Hematopoietic multipotent progenitor cell treated with erythropoietin and hydrocortisone succinate and interleukin-3 and kit ligand, for 4 days (in vitro differentiated cells): ENCODE measurements around the gene VAC14.
A peak's percentile ranks its signal among the peaks of the same experiment; 100 is the strongest.
"Not testable (repeated sequence)": the region's sequence is repeated elsewhere in the genome, so short reads cannot be mapped to it uniquely, and the experiment has no call there.

Experiments used
- DNase-seq: peaks from one replicate; pipeline ENCODE4 v3.0.0-alpha.2; 2015

The VAC14 gene

GRCh38 chr16:70758786-70759185, 42.2 kb downstream of the VAC14 start:
- no peak for DNase-seq

GRCh38 chr16:70757183-70757582, 43.8 kb downstream of the VAC14 start:
- no peak for DNase-seq

- no peak for DNase-seq
These were observed 44.9 kb downstream of the VAC14 start for GRCh38 chr16:70756071-70756470.

GRCh38 chr16:70754851-70755600, 45.9 kb downstream of the VAC14 start:
- no peak for DNase-seq

- DNase-seq = no peak
These were observed 46.6 kb downstream of the VAC14 start for GRCh38 chr16:70754371-70754770.

GRCh38 chr16:70753694-70754325, 47.1 kb downstream of the VAC14 start:
- no peak for DNase-seq

GRCh38 chr16:70753228-70753627, 47.7 kb downstream of the VAC14 start:
- no peak for DNase-seq

- DNase-seq = peak; percentile 95
These were observed 48.5 kb downstream of the VAC14 start for GRCh38 chr16:70752426-70752825.

GRCh38 chr16:70751593-70751992, 49.4 kb downstream of the VAC14 start:
- DNase-seq = no peak

GRCh38 chr16:70750893-70751467, 50.0 kb downstream of the VAC14 start:
- DNase-seq = peak; percentile 63

- DNase-seq = no peak
These were observed 51.0 kb downstream of the VAC14 start for GRCh38 chr16:70749681-70750601.

- DNase-seq = no peak
These were observed 51.8 kb downstream of the VAC14 start for GRCh38 chr16:70749006-70749678.

- peak; percentile 25 for DNase-seq
These were observed 53.0 kb downstream of the VAC14 start for GRCh38 chr16:70747703-70748631.

- peak; percentile 53 for DNase-seq
These were observed 54.1 kb downstream of the VAC14 start for GRCh38 chr16:70746708-70747424.

- peak; percentile 50 for DNase-seq
These were observed 54.8 kb downstream of the VAC14 start for GRCh38 chr16:70746040-70746707.

- DNase-seq = no peak
These were observed 55.4 kb downstream of the VAC14 start for GRCh38 chr16:70745536-70746025.

- DNase-seq = no peak
These were observed 56.6 kb downstream of the VAC14 start for GRCh38 chr16:70744366-70744765.

- DNase-seq = no peak
These were observed 57.2 kb downstream of the VAC14 start for GRCh38 chr16:70743791-70744190.

- DNase-seq = not testable (repeated sequence)
These were observed 58.0 kb downstream of the VAC14 start for GRCh38 chr16:70742967-70743366.

GRCh38 chr16:70741783-70742125, 59.2 kb downstream of the VAC14 start:
- no peak for DNase-seq
